HEK293T (cell line): Measurements from ENCODE around the gene UBASH3A.

Source experiments
- ARNT ChIP-seq: fragments of 450-650 bp; IDR thresholded peaks from 2 replicates; pipeline ENCODE4 v1.6.1; 2017; ENCODE audit warnings: mild to moderate bottlenecking
- BHLHE40 ChIP-seq: fragments of 450-650 bp; IDR thresholded peaks from 2 replicates; pipeline ENCODE4 v1.6.1; 2016; ENCODE audit warnings: mild to moderate bottlenecking, moderate library complexity, borderline replicate concordance
- CTBP1 ChIP-seq: fragments of 450-650 bp; IDR thresholded peaks from 2 replicates; pipeline ENCODE4 v1.6.1; 2016; ENCODE audit warnings: borderline replicate concordance
- FOXK2 ChIP-seq: fragments of 450-650 bp; IDR thresholded peaks from 2 replicates; pipeline ENCODE4 v1.6.1; 2016; ENCODE audit warnings: mild to moderate bottlenecking
- FOXM1 ChIP-seq: fragments of 450-650 bp; IDR thresholded peaks from 2 replicates; pipeline ENCODE4 v1.6.1; 2017; ENCODE audit warnings: mild to moderate bottlenecking, borderline replicate concordance
- LEF1 ChIP-seq: fragments of 450-650 bp; IDR thresholded peaks from 2 replicates; pipeline ENCODE4 v1.6.1; 2017; ENCODE audit warnings: mild to moderate bottlenecking, borderline replicate concordance
- SP1 ChIP-seq: fragments of 450-650 bp; IDR thresholded peaks from 2 replicates; pipeline ENCODE4 v1.6.1; 2017

DNA sequence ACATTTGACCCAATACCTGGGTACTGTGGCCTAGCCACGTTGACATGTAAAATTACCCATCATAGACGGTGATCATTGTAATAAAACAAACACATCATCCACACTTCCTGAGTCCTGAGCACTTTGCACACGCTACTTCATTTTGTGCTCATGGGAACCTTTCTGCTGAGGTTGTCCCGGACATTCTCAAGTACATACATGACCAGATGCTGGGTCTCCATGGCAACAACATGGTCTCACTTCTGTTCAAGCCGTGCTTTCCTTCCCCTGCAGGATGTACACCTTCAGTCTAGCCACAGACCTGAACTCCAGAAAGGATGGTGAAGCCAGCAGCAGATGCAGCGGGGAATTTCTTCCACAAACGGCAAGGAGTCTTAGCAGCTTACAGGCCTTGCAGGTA is 22.7 kb downstream of the UBASH3A start:
- TF ChIP-seq SP1: no peak
- no peak for TF ChIP-seq FOXM1
- no peak for TF ChIP-seq FOXK2
- no peak for TF ChIP-seq ARNT
- no peak for TF ChIP-seq CTBP1
- no peak for TF ChIP-seq LEF1
- no peak for TF ChIP-seq BHLHE40
